ENCODE data around the gene CCDC127. TPM values are rescaled to one million over a fixed set of nuclear protein-coding genes. Genes with fewer than 3 reads are reported as not detected.

Gene CCDC127
- total RNA-seq, 1 experiment from 2014 or later: 24.1 TPM

GRCh38 chr5:147751-148150 lies 70.2 kb downstream of the CCDC127 start:
- H3F3A ChIP-seq (ENCODE audit: insufficient read depth, low read depth): no peaks in the 10 kb centered on the region
- H3K79me2 ChIP-seq (ENCODE audit: low read depth): no peaks in the 10 kb centered on the region
- H3K4me3 ChIP-seq: no peak overlapping the region
- H3K36me3 ChIP-seq (ENCODE audit: low read depth): no peaks in the 10 kb centered on the region
- TF ChIP-seq EZH2 (IDR thresholded peaks at IDR 0.05; ENCODE audit: low read depth) (no peak), CTCF (conservative IDR thresholded peaks at IDR 0.05) (no peak)
- H3K27me3 ChIP-seq (ENCODE audit: insufficient read depth, low read depth): peaks cover 81% of the 10 kb centered on the region
- no peaks in the 10 kb centered on the region for H3K9me2 ChIP-seq (ENCODE audit: insufficient read depth)
- no peak overlapping the region for H3K4me2 ChIP-seq
- no peak overlapping the region for H2AFZ ChIP-seq
- BruUV-seq (replicated peaks): no TSS peak
- H3K9me3 ChIP-seq (ENCODE audit: insufficient read depth, low read depth): peaks cover 9% of the 10 kb centered on the region
- no peak overlapping the region for H3K27ac ChIP-seq
- CTCF ChIA-PET: no interaction called here
- H4K20me1 ChIP-seq (ENCODE audit: insufficient read depth): no peaks in the 10 kb centered on the region
- H3K4me1 ChIP-seq (replicated peaks; ENCODE audit: insufficient read depth): no peaks in the 10 kb centered on the region
- DNase-seq: no peak
- POLR2A ChIA-PET (ENCODE audit: unreplicated experiment): no interaction called here
- intact Hi-C loops (cut with micrococcal nuclease; ENCODE audit: unreplicated experiment): no loop called here

Other genes starting within 250 kb of the CCDC127 start
- gene PLEKHG4B, start 126.0 kb downstream of the CCDC127 start, total RNA-seq (2021): not detected in 2 replicates
- gene LRRC14B, start 26.7 kb downstream of the CCDC127 start, total RNA-seq (2021): not detected in 2 replicates
- gene SDHA, start 167 bp upstream of the CCDC127 start, total RNA-seq (2021): 347 and 443 TPM in 2 replicates
- 314 and 334 TPM in 2 replicates for gene PDCD6, start 53.5 kb upstream of the CCDC127 start, total RNA-seq (2021)
- 7.2 and 13.6 TPM in 2 replicates for gene AHRR, start 103.6 kb upstream of the CCDC127 start, total RNA-seq (2021)
- 155 and 188 TPM in 2 replicates for gene EXOC3, start 225.0 kb upstream of the CCDC127 start, total RNA-seq (2021)

All from PC-9 (cell line).